Endometrium (tissue), 2 donors: ENCODE results near the gene CHTF18.
"Not testable (repeated sequence)": the region's sequence is repeated elsewhere in the genome, so short reads cannot be mapped to it uniquely, and the experiment has no call there.

Source experiments
- FAIRE-seq: peaks from 2 replicates; lab custom pipeline; 2012; peaks lifted over from hg19 to GRCh38; lab: Jason Lieb, UNC
- donor health status: control.
- donor health status: control.

The CHTF18 gene

GRCh38 chr16:808085-808386 is 19.6 kb downstream of the CHTF18 start:
- FAIRE-seq = no peak

- no peak for FAIRE-seq
These were observed 24.9 kb downstream of the CHTF18 start for GRCh38 chr16:813204-813915.

- no peak for FAIRE-seq
These were observed 25.5 kb downstream of the CHTF18 start for GRCh38 chr16:813916-814412.

GRCh38 chr16:814974-815373 is 26.6 kb downstream of the CHTF18 start:
- no peak for FAIRE-seq

- FAIRE-seq = no peak
These were observed 27.4 kb downstream of the CHTF18 start for GRCh38 chr16:815861-816260.

GRCh38 chr16:817001-817906 is 28.8 kb downstream of the CHTF18 start:
- no peak for FAIRE-seq

- FAIRE-seq = no peak
These were observed 29.7 kb downstream of the CHTF18 start for GRCh38 chr16:818132-818531.

- FAIRE-seq = no peak
These were observed 30.2 kb downstream of the CHTF18 start for GRCh38 chr16:818592-818991.

GRCh38 chr16:819336-820043 is 31.1 kb downstream of the CHTF18 start:
- FAIRE-seq = no peak

GRCh38 chr16:820044-820408 is 31.6 kb downstream of the CHTF18 start:
- not testable (repeated sequence) for FAIRE-seq

GRCh38 chr16:820748-821147 is 32.3 kb downstream of the CHTF18 start:
- FAIRE-seq = no peak

- FAIRE-seq = no peak
These were observed 33.3 kb downstream of the CHTF18 start for GRCh38 chr16:821751-822150.

- no peak for FAIRE-seq
These were observed 33.9 kb downstream of the CHTF18 start for GRCh38 chr16:822174-822908.

GRCh38 chr16:822909-823297 is 34.5 kb downstream of the CHTF18 start:
- no peak for FAIRE-seq

- no peak for FAIRE-seq
These were observed 35.8 kb downstream of the CHTF18 start for GRCh38 chr16:824194-824593.

- no peak for FAIRE-seq
These were observed 36.2 kb downstream of the CHTF18 start for GRCh38 chr16:824601-825000.

GRCh38 chr16:825341-826061 is 37.1 kb downstream of the CHTF18 start:
- no peak for FAIRE-seq

GRCh38 chr16:827513-827912 is 39.1 kb downstream of the CHTF18 start:
- no peak for FAIRE-seq

- FAIRE-seq = no peak
These were observed 40.5 kb downstream of the CHTF18 start for GRCh38 chr16:828891-829290.

GRCh38 chr16:830107-830870 is 41.9 kb downstream of the CHTF18 start:
- FAIRE-seq = no peak
